Suppressor macrophage (primary cell): ENCODE measurements around the gene HDLBP.

Source experiments
- DNase-seq, 4 experiments: peaks; one replicate each; pipeline ENCODE4 v3.0.0-alpha.2; 2020 to 2022

The HDLBP gene

DNA sequence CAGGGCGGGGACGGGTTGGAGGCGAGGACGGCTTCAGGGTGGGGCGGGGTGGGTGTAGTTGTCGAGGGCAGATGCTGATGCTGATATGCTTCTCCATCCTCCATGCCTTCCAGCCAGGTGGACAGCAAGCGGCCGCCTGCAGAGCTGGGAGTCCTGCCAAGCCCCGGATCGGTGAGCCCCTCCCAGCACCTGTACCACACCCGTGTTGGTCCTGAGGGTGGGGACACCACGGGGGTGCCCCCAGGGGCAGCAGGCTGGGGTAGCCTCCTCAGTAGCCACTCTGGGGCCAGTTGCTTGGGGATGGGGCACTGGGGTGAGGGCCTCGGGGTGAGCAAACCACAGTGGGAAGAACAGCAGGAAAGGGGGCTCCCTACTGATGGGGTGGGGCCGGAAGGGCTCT is 124.4 kb downstream of the HDLBP start:
- DNase-seq, result peak in 1 of 4 experiments; percentile 0

DNA sequence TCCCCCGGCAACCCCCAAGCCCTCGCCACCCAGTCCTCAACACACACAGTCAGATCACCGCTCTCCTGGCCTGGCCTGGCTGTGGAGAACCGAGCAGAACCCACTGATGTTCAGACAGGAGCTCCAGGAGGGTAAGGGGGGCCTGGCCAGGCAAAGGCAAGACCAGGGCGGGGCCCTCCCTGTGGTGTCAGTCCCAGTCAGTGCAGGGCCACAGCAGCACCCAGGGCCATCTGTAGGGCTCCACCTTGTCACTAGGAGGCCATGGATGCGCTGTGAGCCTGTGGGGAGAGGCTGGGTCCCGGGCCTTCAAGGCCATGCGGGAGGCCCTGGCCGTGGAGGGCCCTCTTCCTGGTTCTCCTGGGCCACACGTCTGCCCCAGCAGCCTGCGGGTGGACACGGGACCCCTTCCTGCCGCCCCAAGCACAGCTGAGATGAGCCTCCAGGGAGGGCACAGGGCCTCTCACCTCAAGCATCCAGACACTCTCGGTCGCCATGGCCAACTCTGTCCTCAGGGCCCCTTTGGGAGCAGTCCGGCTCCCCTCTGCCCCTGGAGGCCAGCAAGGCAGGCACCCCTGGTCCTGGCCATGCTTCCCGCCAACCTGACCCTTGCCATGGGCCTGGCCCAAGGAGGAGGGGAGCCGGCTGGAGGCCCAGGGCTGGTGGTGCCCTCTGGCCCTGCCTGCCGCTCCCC is 125.0 kb downstream of the HDLBP start:
- DNase-seq, result peak in 1 of 4 experiments; percentile 3

DNA sequence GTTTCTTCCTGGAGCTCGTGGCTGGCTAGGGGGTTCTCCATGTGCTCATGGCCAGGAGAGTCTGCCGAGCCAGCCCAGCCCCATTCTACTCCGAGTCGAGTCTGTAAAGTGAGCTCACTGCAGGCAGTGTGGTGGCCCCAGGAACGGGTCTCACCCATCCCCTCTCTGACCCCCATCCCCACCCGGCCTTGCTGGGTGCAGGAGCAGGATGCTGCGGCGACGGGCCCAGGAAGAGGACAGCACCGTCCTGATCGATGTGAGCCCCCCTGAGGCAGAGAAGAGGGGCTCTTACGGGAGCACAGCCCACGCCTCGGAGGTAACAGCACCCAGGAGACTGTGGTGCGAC is 125.6 kb downstream of the HDLBP start:
- no peak for DNase-seq

DNA sequence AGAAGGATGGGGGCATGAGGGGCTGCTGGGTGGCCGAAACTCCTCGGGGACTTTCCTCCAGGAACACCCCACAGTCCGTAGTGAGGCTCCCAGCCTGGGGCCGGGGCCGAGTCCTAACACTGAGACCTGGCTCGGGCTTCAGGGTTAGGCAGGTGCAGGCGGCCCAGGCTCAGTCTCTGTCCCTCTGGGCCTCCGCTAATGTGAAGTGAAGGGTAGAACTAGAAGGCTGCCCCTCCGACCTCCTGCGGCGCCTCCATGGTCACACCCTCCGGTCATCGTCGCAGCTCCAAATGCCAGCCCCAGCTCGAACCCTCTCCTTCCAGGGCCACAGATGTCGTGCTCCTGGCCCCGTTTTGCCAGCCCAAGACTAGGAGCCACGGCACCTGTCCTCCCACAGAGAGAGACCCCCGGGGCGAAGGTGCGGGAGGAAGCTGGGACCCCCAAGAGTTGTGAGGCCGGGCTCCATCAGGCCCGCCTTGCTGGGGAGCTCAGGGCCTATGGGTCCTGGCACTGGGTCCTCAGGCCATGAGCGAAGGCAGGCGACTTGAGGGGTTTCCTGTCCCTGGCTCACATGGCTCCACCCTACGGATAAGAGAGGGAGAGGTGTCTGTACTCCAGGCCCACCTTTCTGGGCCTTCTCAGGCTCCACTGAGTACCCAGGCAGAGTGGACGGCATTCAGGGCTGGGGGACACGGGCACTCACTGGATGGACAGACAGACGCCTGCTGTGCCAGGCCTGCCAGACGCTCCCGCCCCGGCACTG is 126.2 kb downstream of the HDLBP start:
- no peak for DNase-seq

DNA sequence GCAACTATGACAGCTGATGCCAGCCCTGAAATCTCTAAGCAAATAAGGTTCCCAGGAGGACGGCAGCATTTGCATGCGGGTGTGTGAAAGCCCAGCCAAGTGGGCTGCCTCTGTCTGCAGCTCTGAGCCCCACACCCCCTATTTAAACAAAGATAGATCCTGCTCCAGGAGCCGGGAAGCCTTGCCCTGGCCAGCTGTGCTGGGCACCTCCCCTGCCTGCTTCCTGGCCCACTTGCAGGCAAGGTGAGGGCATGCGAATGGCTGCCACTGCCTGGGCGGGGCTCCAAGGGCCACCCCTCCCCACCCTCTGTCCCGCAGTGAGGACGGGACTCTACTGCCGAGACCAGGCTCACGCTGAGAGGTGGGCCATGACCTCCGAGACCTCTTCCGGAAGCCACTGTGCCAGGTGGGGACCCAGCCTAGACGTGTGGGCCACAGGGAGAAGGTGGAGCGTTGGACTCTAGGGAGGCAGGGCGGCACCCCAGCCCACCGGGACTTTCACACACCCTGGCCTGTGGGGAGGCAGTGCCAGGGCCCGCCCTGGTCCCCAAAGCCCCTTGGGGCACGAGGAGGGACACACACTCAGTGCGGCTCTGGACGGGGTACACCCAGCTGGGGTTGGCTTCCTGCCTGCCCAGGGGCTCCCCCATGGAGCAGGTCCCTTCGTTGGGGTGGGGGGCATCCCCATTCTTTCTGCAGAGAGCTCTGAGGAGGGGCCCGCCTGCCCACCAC is 126.9 kb downstream of the HDLBP start, which contains the start of gene ANO7:
Gene ANO7, plus strand, starts transcription at position 317 of the 732 bp plus-strand sequence. CDS start 1,387 bp downstream, outside the sequence.
- DNase-seq, result peak in 1 of 4 experiments; percentile 1

DNA sequence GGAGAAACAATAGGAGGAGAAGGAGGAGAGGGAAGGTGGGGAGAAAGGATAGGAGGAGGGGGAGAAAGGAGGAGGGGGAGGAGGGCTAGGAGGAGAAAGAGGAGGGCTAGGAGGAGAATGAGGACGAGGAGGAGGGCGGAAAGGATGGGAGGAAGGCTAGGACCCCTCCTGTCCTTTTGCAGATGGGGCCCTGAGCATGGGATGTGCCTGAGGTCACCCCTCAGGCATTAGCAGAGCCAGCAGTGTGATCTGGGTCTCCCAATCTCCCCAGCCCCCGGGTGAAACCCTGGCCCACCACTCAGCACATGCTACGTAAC is 127.6 kb downstream of the HDLBP start:
- no peak for DNase-seq

DNA sequence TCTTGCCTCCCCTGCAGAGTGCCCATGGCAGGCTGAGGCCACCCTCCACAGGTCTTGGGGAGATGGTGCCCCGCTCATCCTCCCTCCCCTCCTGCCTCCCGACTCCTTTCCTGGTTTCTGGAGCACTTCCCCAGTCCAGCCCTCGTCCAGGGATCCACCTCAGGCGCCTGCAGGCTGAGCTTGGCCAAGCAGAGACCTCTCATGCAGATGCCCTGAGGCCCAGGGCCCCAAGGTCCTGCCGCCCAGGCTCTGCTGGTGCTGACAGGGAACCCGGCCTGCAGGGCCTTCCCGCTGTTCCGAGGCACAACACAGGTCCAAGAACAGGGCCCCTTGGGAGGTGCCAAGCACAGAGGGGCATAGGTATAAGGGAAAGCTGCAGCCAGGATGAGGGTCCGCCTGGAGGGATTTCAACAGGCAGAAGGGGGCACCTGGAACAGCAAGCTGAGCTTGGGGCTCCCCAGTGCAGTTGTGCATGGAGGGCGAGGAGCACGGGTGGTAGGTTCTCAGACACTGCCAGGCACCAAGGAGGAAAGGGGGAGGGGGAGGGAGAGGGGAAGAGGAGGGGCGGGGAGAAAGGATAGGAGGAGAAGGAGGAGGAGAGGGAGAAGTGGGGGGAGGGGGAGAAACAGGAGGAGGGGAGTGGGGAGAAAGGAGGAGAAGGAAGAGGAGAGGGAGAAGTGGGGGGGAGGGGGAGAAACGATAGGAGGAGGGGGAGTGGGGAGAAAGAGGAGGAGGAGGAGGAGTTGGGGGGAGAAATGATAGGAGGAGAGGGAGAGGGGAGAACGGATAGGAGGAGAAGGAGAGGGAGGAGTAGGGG is 128.2 kb downstream of the HDLBP start:
- no peak for DNase-seq

DNA sequence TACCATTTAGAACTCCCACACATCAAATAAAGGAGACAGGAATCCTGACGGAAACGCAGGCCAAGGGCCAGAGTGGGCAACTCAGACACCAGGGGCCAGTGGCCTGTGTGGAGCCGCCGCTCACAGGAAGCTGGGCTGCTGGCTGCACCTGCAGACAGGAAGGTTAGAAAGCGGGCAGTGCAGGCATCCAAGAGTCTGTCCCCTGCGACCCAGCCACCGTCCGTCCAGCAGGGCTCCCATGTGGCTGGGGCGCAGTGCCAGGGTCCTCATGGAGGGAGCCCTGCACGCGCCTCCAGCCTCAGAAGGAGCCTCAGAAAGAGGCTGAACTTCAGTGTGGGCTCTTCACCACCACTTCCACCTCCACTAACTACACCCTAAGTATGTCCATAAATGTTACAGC is 129.5 kb downstream of the HDLBP start:
- DNase-seq, result no peak

DNA sequence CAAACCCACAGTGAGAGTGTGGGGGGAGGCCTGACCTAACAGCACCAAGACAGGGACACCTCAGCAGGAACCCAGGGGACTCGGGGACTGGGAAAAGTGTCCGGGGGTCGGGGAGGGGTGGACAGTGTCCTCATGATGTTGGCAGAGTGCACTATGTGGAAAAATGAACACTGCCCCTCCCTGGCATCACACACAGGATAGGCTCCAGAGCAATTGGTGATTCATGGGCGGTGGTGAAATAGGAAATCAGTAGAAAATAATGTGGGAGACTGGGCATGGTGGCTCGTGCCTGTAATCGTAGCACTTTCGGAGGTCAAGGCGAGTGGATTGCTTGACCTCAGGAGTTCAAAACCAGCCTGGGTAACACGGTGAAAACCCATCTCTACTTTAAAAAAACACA is 130.6 kb downstream of the HDLBP start:
- no peak for DNase-seq

DNA sequence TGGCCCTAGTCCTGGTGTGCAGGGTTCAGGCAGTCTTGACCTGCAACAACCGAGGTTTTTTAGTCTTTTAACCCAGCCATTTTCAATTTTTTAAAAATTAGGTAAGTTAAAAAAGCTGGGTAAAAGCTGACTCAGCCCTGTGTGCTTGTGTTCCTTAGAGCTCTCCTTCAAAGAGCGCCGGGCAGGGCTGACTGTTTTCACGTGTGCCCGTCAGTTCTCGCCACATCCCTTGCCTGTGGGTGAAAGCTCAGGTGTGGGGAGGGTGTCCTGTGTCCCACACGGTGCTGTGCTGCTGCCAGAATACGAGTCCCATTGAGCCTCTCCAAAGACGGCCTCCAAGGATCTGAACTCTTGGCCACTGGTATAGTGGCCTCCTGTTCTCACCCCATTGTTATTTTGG is 132.3 kb downstream of the HDLBP start:
- DNase-seq, result no peak

DNA sequence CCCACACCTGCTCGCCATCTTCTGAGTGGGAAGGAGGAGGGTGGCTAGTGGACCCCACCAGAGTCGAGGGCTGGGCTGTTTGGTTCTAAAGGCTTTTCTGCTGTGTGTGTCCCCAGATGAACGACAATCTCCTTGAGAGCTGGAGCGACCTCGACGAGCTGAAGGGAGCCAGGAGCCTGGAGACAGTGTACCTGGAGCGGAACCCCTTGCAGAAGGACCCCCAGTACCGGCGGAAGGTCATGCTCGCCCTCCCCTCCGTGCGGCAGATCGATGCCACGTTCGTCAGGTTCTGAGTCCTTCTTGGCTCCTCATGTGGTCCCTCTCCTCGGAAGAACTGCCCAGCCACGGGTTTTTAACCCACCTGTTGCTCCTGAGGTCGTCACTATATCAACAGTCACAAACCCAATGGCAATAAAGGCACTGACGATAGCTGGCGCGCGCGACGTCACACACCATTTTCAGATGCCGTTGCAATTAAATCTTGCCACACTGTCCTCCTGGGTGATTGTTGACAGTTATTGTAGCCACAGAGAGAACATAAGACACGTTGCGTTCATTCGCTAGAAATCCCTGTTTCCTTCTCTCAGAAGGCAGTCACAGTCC is 132.8 kb downstream of the HDLBP start:
- DNase-seq, result no peak

DNA sequence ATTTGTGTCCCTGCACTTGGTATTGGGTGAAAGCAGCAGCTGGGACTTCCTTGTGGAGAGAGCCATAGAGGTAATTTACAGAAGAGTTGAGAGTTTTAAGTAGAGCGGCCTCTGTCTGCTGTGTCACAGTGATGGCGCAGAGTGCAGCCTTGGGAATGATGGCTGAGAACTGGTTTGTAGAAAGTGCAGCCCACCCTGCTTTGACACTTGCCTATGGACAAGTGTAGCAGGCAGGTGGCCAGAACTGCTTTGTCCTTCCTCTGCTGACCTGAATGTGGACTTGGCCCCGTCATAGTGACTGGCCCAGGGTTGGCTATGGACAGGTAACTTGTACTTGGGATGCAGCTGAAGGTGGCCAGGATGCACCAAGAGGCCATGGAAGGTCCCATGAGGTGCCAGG is 133.3 kb downstream of the HDLBP start:
- DNase-seq, result no peak

DNA sequence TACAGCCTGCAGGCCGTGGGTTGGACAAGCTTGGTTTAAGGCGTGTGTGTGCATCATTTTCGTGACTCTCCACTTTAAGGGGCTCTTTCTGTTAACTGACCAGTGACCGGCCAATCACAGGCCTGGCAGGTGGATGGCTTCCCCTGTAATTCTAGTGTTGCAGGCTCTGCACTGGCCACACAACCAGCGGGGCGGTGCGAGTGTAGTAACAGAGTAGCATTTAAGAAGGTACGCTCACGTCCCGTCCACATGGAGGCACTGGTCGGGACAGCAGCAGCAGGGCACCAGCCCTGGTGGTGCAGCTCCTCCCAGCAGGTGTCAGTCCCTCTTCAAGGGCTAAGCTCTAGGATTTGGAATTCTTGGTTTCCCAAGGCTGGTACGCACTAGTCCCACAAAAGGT is 135.0 kb downstream of the HDLBP start:
- no peak for DNase-seq

DNA sequence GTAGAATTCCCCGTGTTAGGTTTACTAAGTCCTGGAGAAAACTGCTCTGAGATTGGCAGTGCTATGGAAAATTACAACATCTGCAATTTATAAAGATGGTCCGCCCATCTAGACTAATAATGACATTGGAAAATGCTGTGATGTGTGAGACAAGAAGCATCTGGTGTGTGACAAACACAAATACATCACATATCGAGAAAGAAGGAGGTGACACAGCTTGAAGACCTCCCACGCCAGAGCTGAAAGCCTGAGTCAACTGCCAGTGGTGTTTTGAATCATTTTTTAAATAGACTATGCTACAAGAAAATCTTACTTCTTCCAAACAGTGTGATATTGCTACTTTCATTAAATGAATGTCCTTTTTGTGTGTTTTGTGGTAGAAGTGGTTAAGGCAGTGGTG is 135.6 kb downstream of the HDLBP start:
- no peak for DNase-seq

DNA sequence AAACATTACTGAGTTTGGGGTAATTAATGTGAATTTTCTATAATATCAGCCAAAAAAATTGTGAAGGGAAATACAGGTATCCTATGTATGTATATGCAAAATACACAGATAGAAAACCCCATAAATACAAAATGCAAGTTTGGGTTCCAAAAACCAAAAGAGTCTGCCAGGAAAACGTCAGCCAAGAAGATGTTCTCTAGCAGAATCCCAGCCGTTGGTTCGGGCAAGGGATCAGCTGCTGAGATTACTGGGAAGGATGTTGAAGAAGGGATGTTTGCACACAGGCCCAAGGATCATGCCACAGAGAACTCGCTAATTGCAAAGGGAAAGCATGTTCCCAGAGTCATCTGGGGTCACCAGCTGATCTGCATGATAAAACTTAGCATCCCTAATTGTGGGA is 136.5 kb downstream of the HDLBP start:
- no peak for DNase-seq

DNA sequence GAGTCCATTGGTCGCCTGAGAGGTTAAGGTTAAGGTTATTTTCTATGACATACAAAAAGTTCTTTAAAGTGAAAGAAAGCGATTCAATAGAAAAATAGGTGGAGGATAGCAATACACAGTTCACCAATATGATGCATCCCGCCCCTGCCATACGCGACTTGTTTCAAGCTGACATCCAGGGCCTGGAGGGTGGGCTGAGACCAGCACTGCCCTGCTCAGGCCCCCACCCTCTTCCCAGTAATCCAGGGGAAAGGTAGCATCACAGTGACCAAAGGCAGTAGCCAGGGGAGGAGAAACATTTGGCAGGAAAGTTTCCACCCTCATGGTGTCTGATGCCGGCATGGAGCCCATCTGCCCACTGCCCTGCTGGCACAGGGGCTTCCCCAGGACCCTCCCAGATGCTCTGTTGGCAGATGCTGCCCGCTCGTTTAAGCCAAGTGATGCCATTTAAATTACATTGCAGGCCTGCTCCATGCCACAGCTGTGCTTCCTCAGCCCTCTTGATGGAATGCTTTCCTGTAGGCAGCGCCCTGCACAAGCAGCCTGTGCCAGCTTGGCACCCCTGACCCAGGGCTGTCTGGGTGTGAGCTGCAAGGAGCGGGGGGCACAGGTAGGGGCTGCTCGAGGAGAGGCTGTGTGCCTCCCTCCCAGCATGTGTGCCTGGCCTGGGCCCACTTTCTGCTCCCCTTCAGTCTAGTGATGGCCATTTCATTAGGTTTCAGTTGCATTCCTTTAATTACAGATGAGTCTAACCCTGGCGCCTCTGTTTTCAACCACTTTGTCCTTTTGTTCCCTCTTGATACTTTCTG is 137.7 kb downstream of the HDLBP start:
- DNase-seq, result no peak
